ENCODE results near the gene HEATR5B. TPM values are rescaled to one million over a fixed set of nuclear protein-coding genes. Genes with fewer than 3 reads are reported as not detected.
A peak's percentile ranks its signal among the peaks of the same experiment; 100 is the strongest.

Gene HEATR5B
- total RNA-seq, 4 donors from 2014 or later = 15.8 to 34.5 (median 23.1) TPM

DNA sequence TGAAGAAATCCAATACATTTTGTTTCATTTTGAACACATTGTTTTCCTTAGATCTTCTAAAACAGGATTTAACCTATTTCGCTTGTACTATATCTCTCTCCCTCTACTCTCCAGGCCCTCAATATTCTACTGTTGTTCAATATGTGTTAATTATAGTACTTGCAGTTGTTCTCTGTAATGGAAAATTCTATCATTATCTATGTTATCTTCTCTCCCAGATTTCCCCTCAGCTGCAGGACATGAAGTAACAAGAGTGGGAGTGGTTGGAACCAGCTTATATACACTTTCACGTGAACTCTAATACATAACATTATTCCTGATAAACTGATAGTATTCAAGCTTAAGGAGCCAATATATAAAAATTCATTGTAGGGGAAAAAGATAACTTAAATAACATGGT is 110.9 kb downstream of the HEATR5B start:
- Histone ChIP-seq H3K9me3 (no peaks in the 10 kb centered on the region), H3K27me3 (no peaks in the 10 kb centered on the region), H3K4me3 (no peak overlapping the region), H3K27ac (no peak overlapping the region), H3K36me3 (no peaks in the 10 kb centered on the region), H3K4me1 (peaks cover 0 to 6% (median 0%) of the 10 kb centered on the region in 3 donors)
- DNase-seq = no peak
- 57 to 75% methylated on average over 2 of the region's 2 CpGs for WGBS, 2 donors
- TF ChIP-seq, protein P1, sequence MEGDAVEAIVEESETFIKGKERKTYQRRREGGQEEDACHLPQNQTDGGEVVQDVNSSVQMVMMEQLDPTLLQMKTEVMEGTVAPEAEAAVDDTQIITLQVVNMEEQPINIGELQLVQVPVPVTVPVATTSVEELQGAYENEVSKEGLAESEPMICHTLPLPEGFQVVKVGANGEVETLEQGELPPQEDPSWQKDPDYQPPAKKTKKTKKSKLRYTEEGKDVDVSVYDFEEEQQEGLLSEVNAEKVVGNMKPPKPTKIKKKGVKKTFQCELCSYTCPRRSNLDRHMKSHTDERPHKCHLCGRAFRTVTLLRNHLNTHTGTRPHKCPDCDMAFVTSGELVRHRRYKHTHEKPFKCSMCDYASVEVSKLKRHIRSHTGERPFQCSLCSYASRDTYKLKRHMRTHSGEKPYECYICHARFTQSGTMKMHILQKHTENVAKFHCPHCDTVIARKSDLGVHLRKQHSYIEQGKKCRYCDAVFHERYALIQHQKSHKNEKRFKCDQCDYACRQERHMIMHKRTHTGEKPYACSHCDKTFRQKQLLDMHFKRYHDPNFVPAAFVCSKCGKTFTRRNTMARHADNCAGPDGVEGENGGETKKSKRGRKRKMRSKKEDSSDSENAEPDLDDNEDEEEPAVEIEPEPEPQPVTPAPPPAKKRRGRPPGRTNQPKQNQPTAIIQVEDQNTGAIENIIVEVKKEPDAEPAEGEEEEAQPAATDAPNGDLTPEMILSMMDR (IDR thresholded peaks at IDR 0.05) = no peak
- TF ChIP-seq POLR2A (IDR thresholded peaks at IDR 0.05) = no peak
- intact Hi-C loops (cut with DNase I) = no loop called here

DNA sequence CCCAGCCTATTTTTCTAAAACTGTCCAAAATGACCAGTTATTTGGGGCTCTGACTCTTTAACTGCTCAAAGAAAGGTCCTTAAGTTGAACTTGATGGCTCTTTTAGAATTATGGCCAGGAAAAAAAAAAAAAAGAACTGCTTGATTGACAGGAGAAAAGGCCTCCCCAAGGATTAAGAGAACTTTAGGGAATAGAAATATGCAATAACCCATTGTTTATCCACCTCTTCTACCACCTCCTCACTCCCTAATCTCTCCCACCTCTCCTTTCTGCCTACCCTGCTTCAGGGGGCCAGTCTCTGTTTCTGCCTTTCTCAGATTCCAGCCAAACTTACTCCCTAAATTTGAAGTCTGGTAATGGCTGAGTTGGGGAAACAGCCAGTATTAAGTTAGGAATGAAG is 112.2 kb downstream of the HEATR5B start:
- intact Hi-C loops (cut with DNase I) = no loop called here
- Histone ChIP-seq H3K36me3 (no peaks in the 10 kb centered on the region), H3K4me3 (no peak overlapping the region), H3K27me3 (no peaks in the 10 kb centered on the region), H3K4me1 (peaks cover 0 to 20% (median 8%) of the 10 kb centered on the region in 3 donors), H3K27ac (no peak overlapping the region), H3K9me3 (no peaks in the 10 kb centered on the region)
- DNase-seq = no peak
- no peak for TF ChIP-seq POLR2A (IDR thresholded peaks at IDR 0.05)
- TF ChIP-seq, protein P1 (IDR thresholded peaks at IDR 0.05) = no peak

DNA sequence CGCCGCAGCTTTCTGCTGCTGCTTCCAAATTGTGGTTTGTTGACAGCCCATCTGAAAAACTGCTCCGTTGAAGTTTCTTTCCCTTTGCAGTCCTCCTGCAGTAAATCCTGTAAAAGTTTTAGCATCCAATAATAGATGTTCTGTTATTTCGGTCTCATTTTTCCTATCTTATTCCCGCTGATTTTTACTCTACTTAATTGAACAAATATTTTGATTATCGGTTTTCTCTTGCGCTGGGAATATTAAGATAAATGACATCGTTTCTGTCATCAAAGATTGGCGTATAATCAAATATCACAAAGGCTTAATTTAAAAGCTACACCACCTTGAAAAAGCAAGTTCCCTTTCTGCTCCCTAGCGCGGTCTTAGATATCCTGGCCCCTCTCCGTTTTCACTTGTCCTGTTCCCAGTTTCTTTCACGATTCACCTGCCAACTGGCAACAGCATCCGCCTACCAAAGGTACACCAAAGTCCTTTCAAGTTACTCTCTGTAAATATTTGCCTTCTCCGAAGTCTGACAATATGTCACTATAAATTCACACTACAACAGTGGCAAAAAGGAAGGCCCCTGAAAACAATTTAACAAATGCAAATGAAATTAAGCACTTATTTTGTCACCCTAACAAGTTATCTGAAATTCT is 116.8 kb downstream of the HEATR5B start:
- no peak for DNase-seq
- Histone ChIP-seq H3K9me3 (no peaks in the 10 kb centered on the region), H3K27ac (peak overlapping the region; percentile 91 to 97 (median 96)), H3K27me3 (no peaks in the 10 kb centered on the region), H3K4me3 (peak overlapping the region; percentile 47 to 100 (median 83)), H3K4me1 (peaks cover 0 to 54% (median 21%) of the 10 kb centered on the region in 3 donors), H3K36me3 (no peaks in the 10 kb centered on the region)
- WGBS, 2 donors = 12 to 15% methylated on average over 15 of the region's 15 CpGs
- TF ChIP-seq POLR2A (IDR thresholded peaks at IDR 0.05) = no peak
- TF ChIP-seq, protein P1 (IDR thresholded peaks at IDR 0.05) = no peak
- intact Hi-C loops (cut with DNase I) = no loop called here

DNA sequence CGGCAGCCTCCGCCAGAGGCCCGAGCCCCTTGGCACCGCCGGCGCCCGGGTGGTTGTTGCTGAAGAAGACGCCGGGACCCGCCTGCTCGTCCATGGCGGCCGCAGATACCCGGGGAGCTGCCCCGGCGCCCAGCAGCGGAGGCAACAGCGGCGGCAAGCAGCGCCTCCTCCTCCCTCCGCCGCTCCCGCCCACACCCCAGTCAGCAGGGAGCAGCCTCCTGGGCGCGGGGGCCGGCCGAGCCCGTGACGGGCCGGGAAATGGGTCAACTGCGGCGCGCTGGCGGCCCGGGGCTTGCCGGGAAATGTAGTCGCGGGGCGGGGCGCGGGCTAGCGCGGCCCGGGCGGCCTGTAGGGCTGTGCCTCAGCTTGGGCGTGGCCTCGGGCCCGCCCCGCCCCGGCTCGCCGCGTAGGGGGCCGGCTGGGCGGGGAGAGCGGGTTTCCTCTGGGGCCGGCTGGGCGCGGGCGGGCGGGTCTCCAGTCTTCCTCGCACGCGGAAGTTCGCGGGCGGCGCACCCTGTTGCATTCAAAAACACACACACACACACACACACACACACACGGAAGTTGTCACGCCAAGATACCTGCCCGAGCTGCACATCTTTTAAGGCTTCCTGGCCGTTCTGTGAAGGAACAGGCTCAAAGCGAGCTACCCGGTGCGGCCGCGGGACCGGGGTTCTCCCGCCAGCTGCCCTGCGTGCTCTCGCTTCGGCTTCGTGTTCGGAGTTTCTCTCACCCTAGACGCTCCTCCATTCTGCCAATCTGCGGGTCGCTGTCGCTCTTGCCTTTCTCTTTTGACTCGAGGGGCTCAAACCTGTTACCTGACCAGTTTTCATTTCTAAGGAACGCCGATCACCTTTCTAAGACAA is 117.6 kb downstream of the HEATR5B start, which contains the start of gene STRN:
STRN (minus strand) TSS at position 167 of the 866 bp plus-strand sequence; CDS start at position 94, 73 bp downstream.
- no peaks in the 10 kb centered on the region for H3K36me3 ChIP-seq
- peaks cover 0 to 61% (median 21%) of the 10 kb centered on the region in 3 donors for H3K4me1 ChIP-seq
- no peaks in the 10 kb centered on the region for H3K27me3 ChIP-seq
- H3K4me3 ChIP-seq = peak within 1 kb of the TSS; percentile 82 to 100 (median 85)
- 1% methylated on average over 23 to 28 of the region's 91 CpGs for WGBS, 2 donors
- peak within 1 kb of the TSS; percentile 91 to 97 (median 96) for H3K27ac ChIP-seq
- intact Hi-C loops (cut with DNase I) = no loop called here
- DNase-seq = peak; percentile 97
- no peaks in the 10 kb centered on the region for H3K9me3 ChIP-seq
- TF ChIP-seq, protein P1 (IDR thresholded peaks at IDR 0.05) = peak in 1 of 6 experiments; percentile 5
- peak in 3 of 4 donors; percentile 88 to 97 (median 90) for TF ChIP-seq POLR2A (IDR thresholded peaks at IDR 0.05)
